Spinal cord (tissue), 10 donors: ENCODE measurements around the gene CACNB2. TPM values are rescaled to one million over a fixed set of nuclear protein-coding genes. Genes with fewer than 3 reads are reported as not detected.
"Not testable (repeated sequence)": the region's sequence is repeated elsewhere in the genome, so short reads cannot be mapped to it uniquely, and the experiment has no call there.

Experiments used
- DNase-seq, 6 donors: peaks; one replicate each; pipeline versions ENCODE4 v3.0.0 to v3.0.0-alpha.2; 2013 to 2015; ENCODE audit warnings: low spot score in 6 of 6, low read depth in 4 of 6
- H3K27ac ChIP-seq: one replicate; pipeline ENCODE4 v1.5.1; 2013; ENCODE audit warnings: low read depth, low read length, control low read depth
- H3K27me3 ChIP-seq: one replicate; pipeline ENCODE4 v1.6.1; 2013; ENCODE audit warnings: low read length; ENCODE audit not compliant: control insufficient read depth, insufficient read depth
- H3K36me3 ChIP-seq: one replicate; pipeline ENCODE4 v1.6.1; 2013; ENCODE audit warnings: low read length; ENCODE audit not compliant: control insufficient read depth, insufficient read depth
- H3K4me1 ChIP-seq: one replicate; pipeline ENCODE4 v1.6.1; 2013; ENCODE audit warnings: low read length; ENCODE audit not compliant: control insufficient read depth, insufficient read depth
- H3K4me3 ChIP-seq: one replicate; pipeline ENCODE4 v1.5.1; 2013; ENCODE audit warnings: low read depth, low read length, control low read depth
- H3K9me3 ChIP-seq: one replicate; pipeline ENCODE4 v1.6.1; 2013; ENCODE audit warnings: low read length; ENCODE audit not compliant: control insufficient read depth, insufficient read depth
- WGBS: methylation state at CpG from one replicate; pipeline ENCODE4 v1.1.5; 2013; ENCODE audit warnings: missing lambda C conversion rate; ENCODE audit not compliant: insufficient coverage; 5-methylcytosine and 5-hydroxymethylcytosine counted together
- polyA plus RNA-seq, 2 donors: library from polyadenylated mRNA; unstranded; fragments of 120-200 nt; gene quantifications; one replicate each; pipeline ENCODE4 v1.2.1, GENCODE V29; 2013; ENCODE audit not compliant: insufficient read length in 2 of 2
- total RNA-seq, 2 donors: library from RNA; depleted of rRNA in 1 of 2; stranded (reverse); fragments of 120-200 nt in 1 of 2; fragments of >200 nt in 1 of 2; gene quantifications; one replicate each; pipeline versions ENCODE4 v1.2.3 to v1.2.4, GENCODE V29; 2013 to 2014
- donor health status: healthy.

The CACNB2 gene
- total and polyA plus RNA-seq, 4 donors, result 18.4 to 32.7 (median 24.9) TPM

- no peaks in the 10 kb centered on the region for H3K9me3 ChIP-seq
- no peak for DNase-seq
- WGBS, result 98% methylated on average over 5 of the region's 6 CpGs
These were observed 422.9 kb downstream of the CACNB2 start for GRCh38 chr10:18563003-18563726.

DNA sequence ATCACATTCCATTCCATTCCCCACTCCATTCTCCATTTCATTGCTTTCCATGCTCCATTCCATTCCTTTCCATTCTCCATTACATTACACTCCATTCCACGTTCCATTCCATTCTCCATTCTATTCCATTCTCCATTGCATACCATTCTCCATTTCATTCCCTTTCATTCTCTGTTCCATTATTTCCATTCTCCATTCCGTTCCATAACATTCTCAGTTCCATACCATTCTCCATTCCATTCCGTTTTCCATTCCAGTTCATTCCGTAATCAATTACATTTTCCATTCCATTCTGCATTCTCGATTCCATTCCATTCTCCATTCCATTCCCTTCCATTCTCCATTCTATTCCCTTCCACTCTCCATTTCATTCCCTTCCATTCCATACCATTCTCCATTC, 424.8 kb downstream of the CACNB2 start:
- Histone ChIP-seq H3K36me3 (no peaks in the 10 kb centered on the region), H3K4me1 (no peaks in the 10 kb centered on the region), H3K27me3 (no peaks in the 10 kb centered on the region), H3K4me3 (no peak overlapping the region), H3K27ac (no peak overlapping the region), H3K9me3 (no peaks in the 10 kb centered on the region)
- over 99% methylated on average over 5 of the region's 5 CpGs for WGBS
- DNase-seq, result no peak

More at GRCh38 chr10:18563003-18563726, 422.9 kb downstream of the CACNB2 start:
- Histone ChIP-seq H3K36me3 (no peaks in the 10 kb centered on the region), H3K27ac (no peak overlapping the region), H3K4me1 (no peaks in the 10 kb centered on the region), H3K27me3 (no peaks in the 10 kb centered on the region), H3K4me3 (no peak overlapping the region)

- H3K36me3 ChIP-seq, result no peaks in the 10 kb centered on the region
- DNase-seq, result no peak
- H3K27me3 ChIP-seq, result no peaks in the 10 kb centered on the region
- H3K9me3 ChIP-seq, result no peaks in the 10 kb centered on the region
- 96% methylated on average over 4 of the region's 4 CpGs for WGBS
- no peak overlapping the region for H3K4me3 ChIP-seq
- H3K4me1 ChIP-seq, result no peaks in the 10 kb centered on the region
- no peak overlapping the region for H3K27ac ChIP-seq
These were observed 426.0 kb downstream of the CACNB2 start for GRCh38 chr10:18566177-18566576.

- DNase-seq, result no peak
- no peaks in the 10 kb centered on the region for H3K4me1 ChIP-seq
- H3K4me3 ChIP-seq, result no peak overlapping the region
- WGBS, result 96% methylated on average over 3 of the region's 3 CpGs
- no peak overlapping the region for H3K27ac ChIP-seq
- H3K9me3 ChIP-seq, result no peaks in the 10 kb centered on the region
- no peaks in the 10 kb centered on the region for H3K36me3 ChIP-seq
- no peaks in the 10 kb centered on the region for H3K27me3 ChIP-seq
These were observed 427.2 kb downstream of the CACNB2 start for GRCh38 chr10:18567343-18567856.

- not testable (repeated sequence) for H3K36me3 ChIP-seq, H3K27ac ChIP-seq, H3K9me3 ChIP-seq, H3K27me3 ChIP-seq, DNase-seq, H3K4me3 ChIP-seq, H3K4me1 ChIP-seq
- 94% methylated on average over 2 of the region's 2 CpGs for WGBS
These were observed 430.2 kb downstream of the CACNB2 start for GRCh38 chr10:18570386-18570785.

- no peaks in the 10 kb centered on the region for H3K4me1 ChIP-seq
- H3K9me3 ChIP-seq, result no peaks in the 10 kb centered on the region
- no peak overlapping the region for H3K4me3 ChIP-seq
- DNase-seq, result no peak
- no peaks in the 10 kb centered on the region for H3K27me3 ChIP-seq
- H3K27ac ChIP-seq, result no peak overlapping the region
- no peaks in the 10 kb centered on the region for H3K36me3 ChIP-seq
These were observed 430.9 kb downstream of the CACNB2 start for GRCh38 chr10:18571076-18571475.

DNA sequence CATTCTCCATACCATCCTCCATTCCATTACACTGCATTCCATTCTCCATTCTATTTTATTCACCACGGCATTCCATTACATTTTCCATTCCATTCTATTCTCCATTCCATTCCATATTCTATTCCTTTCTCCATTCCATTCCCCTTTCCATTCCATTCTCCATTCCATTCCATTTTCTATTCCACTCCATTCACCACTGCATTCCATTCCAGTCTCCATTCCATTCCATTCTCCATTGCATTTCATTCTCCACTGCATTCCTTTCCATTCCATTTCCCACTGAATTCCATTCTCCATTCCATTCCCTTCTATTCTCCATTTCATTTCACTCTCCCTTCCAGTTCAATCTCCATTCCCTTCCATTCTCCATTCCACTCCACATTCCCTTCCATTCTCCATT, 431.6 kb downstream of the CACNB2 start:
- Histone ChIP-seq H3K4me1 (no peaks in the 10 kb centered on the region), H3K27me3 (no peaks in the 10 kb centered on the region), H3K4me3 (no peak overlapping the region), H3K36me3 (no peaks in the 10 kb centered on the region), H3K9me3 (no peaks in the 10 kb centered on the region), H3K27ac (no peak overlapping the region)
- WGBS, result 100% methylated on average over 1 of the region's 1 CpG
- DNase-seq, result no peak

DNA sequence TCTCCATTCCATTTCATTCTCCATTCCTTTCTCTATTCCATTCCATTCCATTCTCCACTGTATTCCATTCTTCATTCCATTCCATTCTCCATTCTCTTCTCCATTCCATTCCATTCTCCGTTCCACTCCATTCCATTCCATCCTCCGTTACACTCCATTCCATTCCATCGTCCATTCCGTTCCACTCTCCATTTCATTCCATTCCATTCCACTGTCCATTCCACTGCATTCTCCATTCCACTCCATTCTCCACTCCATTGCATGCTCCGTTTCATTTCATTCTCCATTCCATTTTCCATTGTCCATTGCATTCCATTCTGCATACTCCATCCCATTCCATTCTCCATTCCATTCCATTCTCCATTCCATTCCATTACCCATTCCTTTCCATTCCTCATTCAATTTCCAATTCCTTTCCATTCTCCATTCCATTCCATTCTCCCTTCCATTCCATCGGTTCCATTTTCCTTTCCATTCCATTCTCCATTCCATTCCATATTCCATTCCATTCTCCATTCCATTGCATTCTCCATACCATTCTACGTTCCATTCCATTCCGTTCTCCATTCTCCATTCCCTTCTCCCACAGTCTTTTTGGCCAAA, 432.8 kb downstream of the CACNB2 start:
- DNase-seq, result no peak
- Histone ChIP-seq H3K4me3 (no peak overlapping the region), H3K36me3 (peaks cover 2% of the 10 kb centered on the region), H3K4me1 (no peaks in the 10 kb centered on the region), H3K9me3 (no peaks in the 10 kb centered on the region), H3K27ac (no peak overlapping the region), H3K27me3 (no peaks in the 10 kb centered on the region)
- WGBS, result 79% methylated on average over 7 of the region's 8 CpGs

- Histone ChIP-seq H3K4me3 (no peak overlapping the region), H3K4me1 (no peaks in the 10 kb centered on the region), H3K9me3 (no peaks in the 10 kb centered on the region), H3K27me3 (no peaks in the 10 kb centered on the region), H3K27ac (no peak overlapping the region), H3K36me3 (peaks cover 7% of the 10 kb centered on the region)
- DNase-seq, result no peak
- WGBS, result 100% methylated on average over 3 of the region's 6 CpGs
These were observed 436.4 kb downstream of the CACNB2 start for GRCh38 chr10:18576586-18576985.
